Pons (tissue), 1 donor: ENCODE measurements around the gene NKX6-1.

Source experiments
- DNase-seq: peaks from one replicate; pipeline ENCODE4 v3.0.0-alpha.2; 2016; ENCODE audit warnings: low spot score

Gene NKX6-1

DNA sequence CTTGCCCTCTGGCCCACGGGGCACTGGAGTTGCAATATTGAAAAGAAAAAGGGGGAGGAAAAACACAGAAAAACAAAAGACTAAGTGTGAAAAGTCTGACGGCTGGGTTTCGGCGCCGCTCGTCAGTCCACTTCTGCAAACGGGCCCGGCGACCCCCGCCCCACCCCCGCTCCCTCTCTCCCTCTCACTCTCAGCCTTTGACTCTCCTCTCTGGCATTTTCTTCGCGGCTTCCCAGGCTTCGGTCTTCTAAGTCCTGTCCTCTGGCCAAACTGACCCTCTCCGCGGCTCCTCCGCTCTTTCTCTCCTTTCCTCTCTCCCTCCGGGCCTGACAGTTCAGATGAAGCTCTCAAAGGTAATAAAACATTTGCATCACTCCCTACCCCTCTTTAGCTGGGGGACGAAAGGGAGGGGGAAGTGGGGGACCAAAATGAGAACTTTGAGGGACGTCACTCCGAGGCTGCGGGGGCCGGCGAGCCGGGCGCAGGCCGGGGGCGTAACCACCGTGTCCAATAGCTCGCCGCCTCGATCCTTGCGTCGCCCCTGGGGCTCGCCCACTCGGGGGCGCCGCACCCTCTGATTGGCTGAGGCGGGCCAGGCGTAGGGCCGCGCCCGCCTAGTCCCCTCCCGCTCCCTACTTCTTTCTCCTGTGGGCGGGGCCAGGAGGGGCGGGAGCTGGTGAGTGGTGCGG lies at the start of gene NKX6-1:
TSS of gene NKX6-1 (minus strand) at position 358 of the 689 bp plus-strand sequence. CDS start 1,064 bp downstream, outside the sequence.
- DNase-seq = peak; percentile 54

DNA sequence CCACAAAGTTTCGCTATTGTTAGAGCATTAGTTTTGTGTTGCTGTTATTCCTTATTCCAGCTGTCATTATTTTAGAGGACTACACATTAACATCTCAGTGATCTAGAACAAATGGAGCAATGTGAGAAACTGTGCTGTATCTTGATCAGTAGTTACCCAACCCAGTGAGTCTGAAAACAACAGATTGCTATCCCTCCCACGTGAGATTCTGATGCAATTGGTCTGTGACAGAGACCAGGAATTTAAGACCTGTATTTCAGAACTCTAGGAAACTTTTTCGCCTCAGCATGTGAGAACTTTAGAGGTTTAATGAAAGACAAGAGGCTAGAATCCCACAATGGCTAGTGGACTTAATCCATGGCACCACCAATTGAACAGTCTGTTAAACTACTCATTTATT lies 48.1 kb upstream of the NKX6-1 start:
- no peak for DNase-seq

DNA sequence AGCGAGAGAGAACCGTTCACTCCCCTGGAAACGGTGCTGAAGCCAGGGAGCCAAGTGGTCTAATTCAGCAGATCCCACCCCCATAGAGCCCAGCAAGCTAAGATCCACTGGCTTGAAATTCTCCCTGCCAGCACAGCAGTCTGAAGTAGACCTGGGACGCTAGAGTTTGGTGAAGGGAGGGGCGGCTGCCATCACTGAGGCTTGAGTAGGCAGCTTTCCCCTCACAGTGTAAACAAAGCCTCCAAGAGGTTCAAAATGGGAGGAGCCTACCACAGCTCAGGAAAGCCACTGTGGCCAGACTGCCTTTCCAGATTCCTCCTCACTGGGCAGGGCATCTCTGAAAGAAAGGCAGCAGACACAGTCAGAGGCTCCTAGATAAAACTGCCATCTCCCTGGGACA lies 46.0 kb upstream of the NKX6-1 start:
- no peak for DNase-seq

DNA sequence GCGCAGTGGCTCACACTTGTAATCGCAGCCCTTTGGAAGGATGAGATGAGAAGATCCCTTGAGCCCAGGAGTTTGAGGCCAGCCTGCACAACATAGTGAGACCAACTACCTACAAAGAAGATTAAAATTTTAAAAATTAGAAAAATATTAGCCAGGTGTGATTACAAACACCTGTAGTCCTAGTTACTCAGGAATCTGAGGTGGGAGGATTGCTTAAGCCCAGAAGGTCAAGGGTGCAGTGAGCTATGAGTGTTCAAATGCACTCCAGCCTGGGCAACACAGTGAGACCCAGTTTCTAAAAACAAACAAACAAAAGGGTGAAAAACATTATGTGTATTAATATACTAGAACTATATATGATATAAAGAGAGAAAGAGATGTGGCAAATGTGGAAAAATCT lies 36.8 kb upstream of the NKX6-1 start:
- no peak for DNase-seq

DNA sequence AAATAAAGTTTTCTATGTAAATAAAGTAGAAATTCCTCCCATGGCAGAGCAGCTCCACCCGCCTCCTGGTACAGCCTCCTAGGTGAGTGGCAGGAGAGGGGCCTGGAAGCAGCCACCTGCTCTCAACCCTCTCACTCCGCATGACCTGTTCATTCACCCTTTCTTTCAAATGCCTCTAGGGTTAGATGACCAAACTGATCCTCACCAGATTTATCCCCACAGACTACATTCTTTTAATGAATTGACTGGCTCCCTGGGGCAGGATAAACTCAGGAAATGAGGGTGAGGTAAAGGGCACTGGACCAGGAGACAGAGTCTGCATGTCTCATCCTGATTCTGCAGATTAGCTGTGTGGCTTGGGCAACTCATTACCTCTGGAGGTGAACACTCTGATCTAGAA lies 32.6 kb upstream of the NKX6-1 start:
- no peak for DNase-seq

DNA sequence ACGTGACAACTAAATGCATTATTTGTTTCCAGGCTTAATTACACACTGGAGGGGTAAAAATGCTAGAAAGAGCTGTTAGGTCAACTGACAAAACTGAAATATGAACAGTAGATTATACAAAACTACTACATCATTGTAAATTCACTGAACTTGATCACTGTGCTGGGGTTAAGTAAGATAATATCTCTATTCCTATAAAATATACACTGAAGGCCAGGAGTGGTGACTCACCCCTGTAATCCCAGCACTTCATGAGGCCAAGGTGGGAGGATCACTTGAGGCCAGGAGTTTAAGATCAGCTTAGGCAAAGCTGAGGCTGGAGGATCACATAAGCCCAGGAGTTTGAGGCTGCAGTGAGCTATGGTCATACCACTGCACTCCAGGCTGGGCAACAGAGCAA lies 31.8 kb upstream of the NKX6-1 start:
- no peak for DNase-seq

DNA sequence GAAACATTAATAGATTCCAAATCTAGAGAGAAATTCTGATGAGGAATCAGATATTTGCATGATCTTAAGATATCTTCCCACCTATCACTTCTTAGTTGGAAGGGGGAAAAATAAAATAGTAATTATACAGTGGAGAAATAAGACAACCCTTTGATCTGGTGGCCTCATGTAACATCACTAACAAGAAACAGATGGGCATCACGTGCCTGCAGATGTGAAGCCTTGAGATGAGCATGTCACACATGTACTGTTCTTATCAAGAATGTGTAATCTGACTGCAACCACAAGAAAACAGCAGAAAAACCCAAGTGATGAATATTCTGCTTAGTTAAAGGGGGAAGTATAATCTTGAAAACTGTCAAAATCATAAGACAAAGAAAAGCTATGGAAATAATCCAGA lies 31.4 kb upstream of the NKX6-1 start:
- DNase-seq = no peak

DNA sequence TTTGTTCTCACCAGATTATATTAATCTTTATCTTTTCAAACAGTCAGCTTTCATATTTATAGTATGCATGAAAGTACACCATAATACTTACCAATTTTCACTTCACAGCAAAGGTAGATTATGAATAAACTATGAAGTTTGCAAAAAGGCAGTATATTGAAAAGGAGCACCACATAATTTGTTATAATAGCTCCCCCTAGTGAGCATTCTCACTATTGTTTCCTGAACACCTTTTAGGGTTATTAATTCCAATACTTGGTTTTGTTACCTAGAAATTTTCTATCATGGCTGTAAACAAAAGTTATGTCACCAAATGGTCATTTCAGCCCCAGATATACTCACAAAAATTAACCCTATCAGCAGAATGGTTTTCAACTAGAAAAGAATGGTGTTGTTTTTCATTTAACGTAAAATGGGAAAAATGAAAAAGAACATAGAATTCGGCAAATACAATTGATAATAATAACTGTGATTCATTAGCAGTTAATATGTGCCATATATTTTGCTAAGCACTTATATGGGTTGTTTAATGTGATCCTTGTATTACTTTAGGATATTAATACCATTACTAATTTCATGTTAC lies 30.2 kb upstream of the NKX6-1 start:
- DNase-seq = peak; percentile 48

DNA sequence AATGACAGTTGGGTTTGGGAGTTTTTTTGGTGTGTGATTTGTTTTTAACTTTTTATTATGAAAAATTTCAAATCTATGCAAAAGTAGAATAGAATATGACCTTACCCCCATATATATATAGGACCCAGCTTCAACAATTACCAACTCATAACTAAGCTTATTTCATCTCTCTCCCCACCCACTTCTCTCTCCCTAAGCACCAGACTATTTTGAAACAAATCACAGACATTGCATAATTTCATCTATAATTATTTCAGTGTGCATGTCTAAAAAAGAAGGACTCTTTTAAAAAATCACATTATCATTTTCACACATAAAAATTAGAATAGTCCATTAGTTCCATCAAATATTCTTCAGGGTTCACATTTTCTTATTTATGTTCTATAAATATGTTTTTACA lies 28.3 kb upstream of the NKX6-1 start:
- no peak for DNase-seq

DNA sequence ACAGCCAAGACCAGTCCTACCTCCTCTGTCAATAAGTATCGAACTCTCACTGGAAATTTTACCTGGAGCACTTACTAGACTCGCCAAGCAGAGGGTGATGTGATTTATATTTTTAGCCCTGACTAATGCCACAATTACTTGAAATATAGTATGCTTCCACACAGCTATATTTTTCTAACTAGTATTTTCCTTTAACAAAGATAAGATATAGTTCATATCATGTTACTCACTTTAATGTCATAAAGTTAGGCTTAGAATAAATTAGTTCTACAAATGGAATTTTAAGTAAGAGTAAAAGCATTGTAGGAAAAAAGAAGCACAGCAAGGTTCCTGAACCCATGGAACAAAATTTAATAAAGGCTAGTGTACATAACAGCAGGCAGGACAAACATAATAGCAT lies 16.0 kb upstream of the NKX6-1 start:
- no peak for DNase-seq

DNA sequence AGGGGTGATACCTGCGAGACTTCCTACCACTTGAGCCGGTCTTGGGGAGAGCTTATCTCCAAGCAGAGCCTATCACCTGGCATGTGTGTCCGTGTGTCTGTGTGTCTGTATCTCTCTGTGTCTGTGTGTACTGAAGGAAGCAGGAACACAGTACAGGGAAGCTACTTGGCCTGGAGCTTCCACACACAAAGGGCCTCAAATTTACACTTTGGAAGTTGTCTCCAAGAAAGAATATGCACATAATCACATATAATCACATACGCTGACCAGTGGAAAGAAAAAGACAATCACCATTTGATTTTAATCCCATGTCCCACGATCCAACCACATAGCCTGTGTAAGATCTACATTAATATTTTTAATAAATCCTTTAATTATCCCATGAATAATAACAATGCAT lies 13.2 kb upstream of the NKX6-1 start:
- no peak for DNase-seq

DNA sequence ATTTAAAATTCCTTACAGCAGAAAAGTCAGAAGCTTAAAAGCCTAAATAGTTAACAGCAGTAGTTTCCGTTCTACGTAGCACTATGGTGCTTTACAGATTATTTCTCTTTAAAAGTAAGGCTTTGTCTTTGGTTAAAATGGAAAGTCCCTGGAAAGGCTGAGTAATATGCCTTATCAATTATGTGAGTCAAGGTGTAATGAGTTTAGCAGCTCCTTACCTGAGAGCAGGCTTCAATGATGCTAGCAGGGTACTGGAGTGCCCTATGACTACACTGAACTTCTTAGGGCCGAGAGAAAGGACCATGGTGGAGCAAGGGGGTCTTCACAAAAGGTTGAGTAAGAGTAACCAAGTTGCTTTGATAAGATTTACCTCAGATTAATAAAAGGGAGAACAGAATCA lies 12.6 kb upstream of the NKX6-1 start:
- DNase-seq = no peak

DNA sequence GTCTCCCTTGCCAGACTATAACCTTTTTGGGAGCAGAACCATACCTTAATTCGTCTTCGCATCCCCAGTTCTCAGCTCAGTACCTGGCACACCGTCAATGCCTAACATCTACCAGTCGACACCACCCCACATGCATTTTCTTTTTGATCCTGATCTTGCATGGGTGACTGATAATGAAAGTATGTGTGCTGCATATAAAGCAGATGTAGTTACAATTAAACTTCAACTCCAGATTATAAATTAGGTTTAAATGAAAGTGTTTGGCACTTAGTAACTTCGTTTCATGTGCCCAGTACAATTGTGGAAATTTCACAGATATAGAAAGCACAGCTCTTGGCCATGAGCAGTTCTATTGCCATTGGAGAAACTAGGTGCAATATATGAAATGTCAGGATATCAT lies 8.8 kb upstream of the NKX6-1 start:
- DNase-seq = no peak

DNA sequence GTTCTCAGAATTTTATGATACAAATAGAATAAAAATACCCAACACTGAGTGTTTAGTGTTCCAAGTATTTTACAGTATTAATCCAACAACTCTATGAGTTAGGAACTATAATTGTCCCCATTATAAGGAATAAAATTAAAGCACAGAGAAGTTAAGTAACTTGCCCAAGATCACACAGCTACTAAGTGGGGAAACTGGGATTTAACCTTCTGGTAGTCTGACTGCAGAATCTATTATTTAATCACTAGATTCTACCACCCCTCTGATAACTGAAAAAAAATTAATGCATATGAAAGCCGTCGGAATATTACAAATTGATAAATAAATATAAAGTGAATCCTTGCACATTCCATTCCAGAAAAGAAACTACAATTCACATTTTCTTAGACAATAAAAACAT lies 5.7 kb upstream of the NKX6-1 start:
- DNase-seq = no peak

DNA sequence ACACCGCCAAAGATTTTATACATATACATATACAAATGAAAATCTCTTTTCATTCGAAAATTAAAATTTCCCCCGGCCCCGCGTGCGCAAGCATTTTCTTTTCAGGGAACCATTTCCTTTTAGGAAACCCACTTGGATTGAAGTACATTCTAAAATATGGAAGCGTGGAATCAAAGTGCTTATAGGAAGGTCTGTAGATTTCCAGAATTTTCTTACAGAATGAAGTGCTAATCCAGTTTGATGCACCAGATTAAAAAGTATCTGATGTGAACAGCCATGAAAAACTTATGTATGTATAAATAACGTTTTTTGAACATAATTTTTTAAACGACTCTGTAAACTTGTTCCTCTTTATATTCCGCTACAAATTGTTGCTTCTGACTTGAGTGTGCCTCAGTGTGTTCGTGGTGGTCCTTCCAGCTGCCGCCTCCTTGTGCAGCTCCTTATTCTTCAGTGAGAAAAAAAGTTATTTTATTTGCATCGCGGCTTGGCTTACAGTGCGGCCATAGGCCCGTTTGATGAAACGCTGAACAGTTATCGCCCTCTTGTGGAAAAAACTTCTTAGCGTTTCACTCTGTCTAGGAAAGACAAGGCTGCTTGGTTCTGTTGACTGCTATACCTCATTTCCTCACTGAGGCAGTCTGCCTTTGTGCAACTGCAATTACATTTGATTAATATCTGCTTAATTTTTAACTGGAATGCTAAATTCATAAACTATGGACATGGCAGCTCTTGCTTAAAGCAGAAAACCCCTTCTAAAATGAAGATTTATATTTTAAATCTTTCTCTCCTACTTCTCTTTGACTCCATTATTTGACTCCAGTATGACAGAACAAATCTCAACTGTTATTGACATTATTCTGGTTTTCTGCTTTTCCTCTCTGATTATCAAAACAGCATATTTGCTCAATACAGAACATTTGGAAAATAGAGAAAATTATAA lies 4.7 kb upstream of the NKX6-1 start:
- peak; percentile 86 for DNase-seq

DNA sequence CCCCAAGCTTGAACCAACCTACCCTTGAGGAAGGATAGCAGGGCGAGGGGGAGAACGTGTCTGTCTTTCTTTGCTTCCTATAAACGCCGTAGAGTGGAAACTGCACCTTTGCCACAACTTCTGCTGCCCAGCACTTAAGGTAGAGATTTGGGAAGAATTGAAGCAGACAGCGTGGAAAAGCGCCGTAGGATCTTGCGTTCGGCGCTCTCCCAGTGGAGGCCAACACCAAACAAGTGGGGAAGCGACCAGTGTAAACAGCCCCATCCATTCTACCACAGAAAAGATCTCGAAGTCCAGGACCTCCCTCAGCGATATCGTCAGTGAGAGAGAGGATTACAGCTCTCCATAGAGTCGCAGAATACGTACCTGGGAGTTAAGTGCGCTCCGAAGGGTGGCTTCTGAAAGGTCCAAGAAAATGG lies 3.9 kb upstream of the NKX6-1 start:
- DNase-seq = no peak

DNA sequence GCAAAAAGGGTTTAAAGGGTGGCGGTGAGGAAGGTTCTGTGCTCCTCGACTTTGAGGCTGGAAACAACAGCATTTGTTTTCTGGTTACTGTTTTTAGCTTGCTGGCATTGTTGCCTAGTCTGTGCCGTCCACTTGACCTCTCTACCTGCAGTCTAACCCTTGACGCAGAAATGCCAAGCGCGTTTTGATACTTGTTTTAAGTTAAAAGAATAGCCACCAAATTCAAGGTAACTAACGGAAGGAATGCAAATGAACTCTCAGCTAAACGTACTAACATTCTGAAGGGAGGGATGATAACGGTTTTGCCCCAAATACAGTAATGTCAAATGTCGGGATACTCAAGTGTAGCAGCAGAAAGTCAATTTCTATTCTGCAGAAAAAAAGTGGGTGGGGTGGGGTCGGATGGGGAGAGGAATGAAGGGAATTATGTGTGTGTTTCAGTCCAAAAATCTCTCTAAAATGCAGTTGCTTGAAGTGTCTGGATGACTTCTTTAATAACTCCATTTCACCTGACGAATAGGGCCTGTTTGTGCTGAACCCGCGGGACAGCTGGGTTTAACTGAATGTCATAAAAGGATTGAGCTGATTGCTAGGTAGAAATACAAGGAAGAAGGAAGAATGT lies 3.4 kb upstream of the NKX6-1 start:
- no peak for DNase-seq

DNA sequence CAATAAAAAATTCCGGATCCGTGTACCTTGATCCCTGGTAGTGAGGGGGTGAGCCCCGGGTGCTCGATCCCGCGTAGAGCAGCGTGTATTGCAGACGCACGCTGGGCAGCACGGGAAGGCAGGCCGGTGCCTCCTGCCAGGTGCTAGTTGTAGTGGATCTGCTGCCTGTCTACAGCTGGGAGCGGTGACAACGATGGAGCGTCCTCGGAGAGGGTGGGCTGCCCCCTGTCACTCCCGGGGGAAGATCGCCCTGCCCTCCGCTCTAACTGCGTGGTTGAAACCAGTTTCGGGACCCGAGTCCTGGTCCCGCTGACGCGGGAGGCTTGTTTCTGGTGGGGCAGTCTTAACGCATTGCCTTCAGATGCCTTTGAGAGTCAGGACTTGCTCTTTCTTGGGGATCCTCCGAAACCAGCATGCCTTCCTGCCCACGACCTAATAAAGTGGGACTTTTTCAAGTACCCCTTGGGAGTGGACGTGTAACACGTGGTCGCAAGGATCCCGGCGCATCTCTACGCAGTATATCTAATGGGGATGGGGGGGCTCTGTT lies 2.7 kb upstream of the NKX6-1 start:
- no peak for DNase-seq

DNA sequence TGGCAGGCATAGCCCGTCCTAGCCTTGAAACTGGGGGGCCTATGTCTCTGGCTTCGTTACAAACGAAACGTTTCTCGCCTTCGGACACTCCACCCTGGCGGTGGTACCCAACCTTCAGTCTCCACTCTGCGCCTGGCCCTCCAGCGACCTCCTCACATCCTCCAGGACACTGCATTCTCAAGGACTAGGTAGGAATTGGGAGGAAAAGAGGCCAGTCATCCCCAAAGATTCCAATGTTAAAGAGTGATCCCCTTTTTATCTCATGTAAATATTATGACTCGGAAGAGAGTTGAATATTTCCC lies 2.1 kb upstream of the NKX6-1 start:
- no peak for DNase-seq

DNA sequence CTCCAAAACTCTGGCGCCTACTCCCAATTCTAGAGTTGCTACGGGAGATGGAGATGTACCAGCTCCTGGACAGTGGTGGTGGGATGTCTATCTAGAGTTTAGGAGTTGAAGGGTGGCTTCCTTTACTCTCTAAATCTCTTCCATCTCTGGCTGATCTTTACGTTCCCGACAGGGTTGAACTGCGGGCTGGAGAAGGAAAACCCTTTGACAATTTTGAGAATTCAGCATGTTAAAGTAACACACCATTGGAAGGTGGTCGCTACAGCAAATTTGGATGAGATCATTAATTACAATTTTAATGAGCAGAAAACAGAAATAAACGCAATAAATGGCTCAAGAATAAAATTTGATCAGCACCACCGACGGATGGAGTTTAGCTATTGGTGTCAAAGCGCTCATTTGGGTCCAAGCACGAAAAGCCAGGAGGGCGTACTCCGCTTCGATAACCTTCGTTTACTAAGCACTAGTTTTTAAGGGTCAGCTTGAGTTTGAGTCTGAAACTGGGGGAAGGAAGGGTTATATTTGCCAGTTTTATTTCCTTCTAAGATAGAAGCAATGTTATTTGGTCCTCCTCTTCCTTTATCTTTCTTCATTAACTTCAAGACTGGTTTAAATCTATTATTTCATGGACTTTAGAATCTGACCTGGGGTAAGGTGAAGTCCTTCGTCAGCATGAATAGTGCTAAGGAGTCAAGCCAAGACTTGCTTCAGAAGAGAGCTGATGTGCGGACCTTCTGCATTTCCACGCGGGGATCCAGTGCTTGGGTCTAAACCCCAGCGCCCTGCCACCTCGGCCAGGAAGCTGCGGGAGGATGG lies 1.5 kb upstream of the NKX6-1 start:
- no peak for DNase-seq

DNA sequence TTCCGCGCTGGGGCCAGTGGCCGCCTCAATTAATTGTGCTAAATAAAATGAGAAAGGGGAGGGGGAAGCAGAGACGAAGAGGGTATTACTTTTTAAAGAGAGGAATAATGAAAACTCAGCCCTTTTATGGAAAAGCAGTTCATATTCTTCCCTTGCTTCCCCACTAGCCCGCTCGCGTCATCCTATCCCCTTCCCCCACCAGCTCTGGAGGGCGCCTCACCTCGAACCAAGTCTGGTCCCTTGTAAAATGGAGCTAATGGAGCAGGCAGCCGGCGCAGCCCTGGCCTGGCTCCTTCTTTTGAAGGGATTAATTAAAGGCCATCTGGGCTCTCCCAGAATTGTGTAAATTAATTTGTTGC lies 511 bp upstream of the NKX6-1 start:
- DNase-seq = no peak
